Stimulated activated CD8-positive, alpha-beta memory T cell treated with anti-CD3 and anti-CD28 coated beads, Interleukin-15, amount 100 ng/mL, for 4 hours (primary cell): ENCODE measurements around the gene TGFB3.
A peak's percentile ranks its signal among the peaks of the same experiment; 100 is the strongest.

Experiments
- DNase-seq, 2 donors: peaks; one replicate each; pipeline ENCODE4 v3.0.0-alpha.2; 2020; ENCODE audit warnings: low read depth in 2 of 2

TGFB3 gene

GRCh38 chr14:75987201-75987970 lies 5.6 kb upstream of the TGFB3 start:
- no peak for DNase-seq

- no peak for DNase-seq
Measured at GRCh38 chr14:75986439-75986765, 4.6 kb upstream of the TGFB3 start.

GRCh38 chr14:75985618-75986438 lies 4.0 kb upstream of the TGFB3 start, which contains the start of gene IFT43:
Gene IFT43 (plus strand): TSS chr14:75985763. CDS start chr14:75985787, 24 bp downstream.
- peak; percentile 79 to 86 for DNase-seq

- no peak for DNase-seq
Measured at GRCh38 chr14:75984674-75985073, 2.9 kb upstream of the TGFB3 start.

- no peak for DNase-seq
Measured at GRCh38 chr14:75983019-75983358, 1.2 kb upstream of the TGFB3 start.

GRCh38 chr14:75982266-75983018 lies 647 bp upstream of the TGFB3 start:
- peak; percentile 52 to 60 for DNase-seq

GRCh38 chr14:75980856-75981255 lies 939 bp downstream of the TGFB3 start:
- DNase-seq = no peak

- no peak for DNase-seq
Measured at GRCh38 chr14:75979648-75980565, 1.9 kb downstream of the TGFB3 start.

GRCh38 chr14:75979071-75979571 lies 2.7 kb downstream of the TGFB3 start:
- no peak for DNase-seq

GRCh38 chr14:75978249-75978731 lies 3.5 kb downstream of the TGFB3 start:
- no peak for DNase-seq

- DNase-seq = no peak
Measured at GRCh38 chr14:75977582-75977943, 4.2 kb downstream of the TGFB3 start.

GRCh38 chr14:75976826-75977581 lies 4.8 kb downstream of the TGFB3 start:
- DNase-seq = no peak

GRCh38 chr14:75972801-75973421 lies 8.9 kb downstream of the TGFB3 start:
- DNase-seq = no peak

- DNase-seq = no peak
Measured at GRCh38 chr14:75971509-75971908, 10.3 kb downstream of the TGFB3 start.

- no peak for DNase-seq
Measured at GRCh38 chr14:75970989-75971388, 10.8 kb downstream of the TGFB3 start.

- DNase-seq = no peak
Measured at GRCh38 chr14:75969891-75970290, 11.9 kb downstream of the TGFB3 start.

- no peak for DNase-seq
Measured at GRCh38 chr14:75969126-75969525, 12.7 kb downstream of the TGFB3 start.

- no peak for DNase-seq
Measured at GRCh38 chr14:75968456-75968855, 13.3 kb downstream of the TGFB3 start.

- DNase-seq = no peak
Measured at GRCh38 chr14:75967866-75968265, 13.9 kb downstream of the TGFB3 start.

- no peak for DNase-seq
Measured at GRCh38 chr14:75961662-75962061, 20.1 kb downstream of the TGFB3 start.
